Measurements from ENCODE around the gene SLCO3A1.

Gene SLCO3A1

DNA sequence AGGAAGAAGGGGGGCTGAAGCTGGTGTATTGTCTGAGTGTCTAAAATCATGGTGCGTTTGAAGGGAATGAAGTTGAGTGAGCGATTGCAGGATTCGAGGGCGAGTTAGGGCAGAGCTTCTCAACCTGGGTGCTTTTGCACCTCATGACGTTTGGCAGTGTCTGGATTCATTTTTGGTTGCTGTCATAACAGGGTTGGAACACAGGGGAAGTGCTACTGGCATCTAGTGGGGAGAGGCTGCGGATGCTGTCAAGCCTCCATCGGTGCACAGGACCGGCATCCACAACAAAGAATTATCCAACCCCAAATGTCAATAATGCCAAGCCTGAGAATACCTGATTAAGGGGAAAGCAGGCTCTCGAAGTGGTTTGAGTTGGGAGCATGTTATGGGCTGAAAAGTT is 120.0 kb downstream of the SLCO3A1 start:
- DNase-seq: no peak

DNA sequence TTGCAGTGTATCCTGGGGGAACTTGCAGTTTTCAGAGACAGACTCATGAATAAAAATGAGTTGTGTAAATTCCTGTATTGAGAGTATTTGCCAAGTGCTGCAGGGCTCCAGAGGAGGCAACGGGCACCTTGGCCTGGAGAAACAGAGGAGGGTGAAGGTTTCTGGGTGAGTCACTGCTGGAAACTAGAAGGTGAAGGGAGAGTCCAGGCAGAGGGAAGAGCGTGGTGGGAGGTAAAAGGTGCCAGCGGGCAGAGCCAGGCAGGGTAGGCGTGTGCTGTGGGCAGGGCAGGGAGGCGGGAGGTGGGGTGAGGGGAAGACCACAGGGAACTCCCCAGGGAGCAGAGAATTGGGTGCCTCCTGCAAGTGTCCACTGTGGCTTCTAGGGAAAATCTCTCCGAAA is 120.8 kb downstream of the SLCO3A1 start:
- DNase-seq: no peak

DNA sequence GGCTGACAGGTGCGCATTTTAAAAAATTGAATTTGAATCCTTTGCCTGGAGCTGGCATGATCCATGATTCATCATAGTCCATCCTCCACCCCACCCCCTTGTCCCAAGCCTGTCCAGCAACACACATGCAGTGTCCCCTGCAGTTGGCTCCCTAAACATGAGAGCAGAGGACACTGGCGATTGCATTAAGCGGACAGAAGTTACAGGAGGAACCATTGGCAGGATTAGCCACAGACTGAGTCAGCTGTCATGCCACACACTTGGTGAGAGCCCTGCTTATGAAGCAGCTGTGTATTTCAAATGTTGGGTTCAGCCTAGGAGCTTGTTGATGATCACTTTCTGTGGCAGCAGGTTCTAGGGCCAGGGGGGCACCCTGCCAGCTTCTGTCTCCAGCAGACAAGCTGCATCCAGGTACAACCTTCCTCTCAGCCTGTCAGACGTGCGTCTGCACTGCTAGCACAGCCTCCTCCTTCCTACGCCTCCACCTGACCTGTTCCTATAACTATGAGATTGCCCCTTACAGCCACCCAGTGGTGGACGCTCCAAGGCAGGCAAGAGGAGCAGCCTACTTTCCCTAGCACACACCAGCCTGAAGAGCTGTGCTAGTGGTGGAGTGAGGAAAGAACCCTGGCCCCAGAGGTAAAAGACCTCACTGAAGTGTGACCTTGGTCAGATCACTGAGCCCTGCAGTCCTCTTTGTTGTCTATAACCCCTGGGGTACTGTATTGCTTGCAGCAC is 121.9 kb downstream of the SLCO3A1 start:
- DNase-seq: no peak

DNA sequence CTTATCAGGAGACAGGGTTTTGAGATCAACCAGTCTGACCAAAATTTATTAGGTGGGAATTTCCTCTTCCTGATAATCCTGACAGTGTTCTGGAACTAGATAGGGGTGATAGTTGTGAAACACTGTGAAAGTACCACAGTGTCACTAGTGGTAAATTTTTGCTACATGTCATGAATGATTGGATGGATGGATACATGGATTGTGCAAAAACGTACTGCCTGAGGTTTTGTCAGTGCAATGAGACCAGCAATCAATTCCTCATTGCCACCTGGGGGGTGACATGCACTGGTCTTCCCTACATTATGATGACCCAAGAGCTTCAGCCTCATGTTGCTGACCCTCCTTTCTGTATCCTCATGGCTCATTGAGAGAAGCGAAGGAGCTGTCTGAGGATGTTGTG is 123.5 kb downstream of the SLCO3A1 start:
- DNase-seq: no peak

DNA sequence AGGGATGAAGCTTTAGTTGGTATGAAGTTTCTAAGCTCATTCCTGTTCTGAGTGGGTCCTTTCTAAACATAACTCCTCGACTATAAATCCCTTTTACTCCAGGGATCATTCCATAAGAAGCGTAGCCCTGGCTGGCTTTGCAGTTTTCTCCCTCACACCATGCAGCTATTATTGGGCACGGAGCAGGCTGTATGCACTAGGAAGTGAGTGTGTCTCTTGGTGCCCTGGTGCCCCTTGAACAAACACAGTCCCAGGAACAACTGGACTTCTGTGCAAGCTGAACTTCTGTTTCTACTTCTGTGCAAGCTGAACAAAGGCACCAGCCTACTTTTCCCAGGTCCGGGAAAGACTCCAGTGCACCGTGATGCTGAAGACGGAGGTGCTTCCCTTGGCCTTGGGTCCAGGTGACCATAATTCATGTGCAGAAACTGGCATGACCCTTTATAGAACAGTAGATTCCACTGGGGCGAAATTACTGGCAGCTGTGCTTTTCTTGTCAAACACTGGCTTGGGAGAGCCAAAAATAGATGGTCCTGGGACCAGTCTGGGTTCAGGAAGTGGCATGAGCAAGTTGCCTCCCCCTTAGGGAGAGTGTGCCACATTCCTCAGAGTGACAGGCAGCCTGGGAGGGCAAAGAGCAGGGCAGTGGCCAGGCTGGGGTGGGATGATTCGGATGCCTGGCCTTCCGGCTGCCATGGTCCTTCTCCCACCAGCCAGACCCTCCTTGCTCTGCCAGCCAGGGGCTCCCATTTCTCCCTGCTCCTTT is 127.2 kb downstream of the SLCO3A1 start:
- DNase-seq: no peak

DNA sequence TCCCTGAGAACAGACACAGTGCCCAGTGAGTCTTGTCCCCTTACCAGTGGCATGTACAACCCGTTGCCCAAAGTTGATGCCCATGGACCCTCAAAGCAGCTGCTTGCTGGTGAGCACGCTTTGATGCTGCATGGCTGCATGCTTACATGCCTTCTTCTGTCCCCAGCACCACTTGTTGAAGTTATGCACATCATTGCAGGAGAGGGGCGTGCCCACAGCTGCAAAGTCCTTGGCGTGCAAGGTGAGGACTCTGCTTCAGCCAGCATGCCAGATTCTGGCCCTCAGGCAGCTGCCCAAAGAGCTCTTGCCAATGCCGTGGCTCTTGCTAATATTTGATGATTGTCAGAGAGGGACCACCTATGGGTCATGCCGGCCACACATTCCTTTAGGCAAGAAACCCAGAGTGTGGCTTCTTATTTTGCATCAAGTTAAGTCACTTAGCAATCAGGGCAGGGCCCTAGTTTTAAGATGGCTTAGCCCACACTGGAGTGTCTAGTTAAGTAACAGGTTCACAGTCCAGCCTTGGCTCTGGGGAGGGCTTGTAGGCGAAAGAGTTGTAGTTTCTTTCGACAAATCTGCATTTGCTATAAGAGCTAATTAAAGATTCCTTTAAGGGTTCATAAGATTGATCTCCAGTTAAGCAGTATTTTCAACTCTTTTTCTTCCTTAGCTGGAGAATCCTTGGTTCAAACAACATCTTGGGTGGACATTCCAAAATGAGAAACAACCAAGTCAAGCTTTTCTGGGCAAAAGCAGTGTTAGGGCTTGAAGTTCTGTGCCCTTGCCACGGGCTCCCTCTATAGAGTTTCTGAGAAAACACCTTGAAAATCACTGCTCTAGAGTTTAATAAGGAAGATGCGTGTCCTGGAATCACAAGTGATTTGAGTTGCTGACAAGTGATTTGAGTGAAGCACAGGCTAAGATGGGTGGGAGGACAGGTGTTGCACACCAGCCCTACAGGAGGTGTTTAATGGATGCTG is 128.6 kb downstream of the SLCO3A1 start:
- DNase-seq: no peak

DNA sequence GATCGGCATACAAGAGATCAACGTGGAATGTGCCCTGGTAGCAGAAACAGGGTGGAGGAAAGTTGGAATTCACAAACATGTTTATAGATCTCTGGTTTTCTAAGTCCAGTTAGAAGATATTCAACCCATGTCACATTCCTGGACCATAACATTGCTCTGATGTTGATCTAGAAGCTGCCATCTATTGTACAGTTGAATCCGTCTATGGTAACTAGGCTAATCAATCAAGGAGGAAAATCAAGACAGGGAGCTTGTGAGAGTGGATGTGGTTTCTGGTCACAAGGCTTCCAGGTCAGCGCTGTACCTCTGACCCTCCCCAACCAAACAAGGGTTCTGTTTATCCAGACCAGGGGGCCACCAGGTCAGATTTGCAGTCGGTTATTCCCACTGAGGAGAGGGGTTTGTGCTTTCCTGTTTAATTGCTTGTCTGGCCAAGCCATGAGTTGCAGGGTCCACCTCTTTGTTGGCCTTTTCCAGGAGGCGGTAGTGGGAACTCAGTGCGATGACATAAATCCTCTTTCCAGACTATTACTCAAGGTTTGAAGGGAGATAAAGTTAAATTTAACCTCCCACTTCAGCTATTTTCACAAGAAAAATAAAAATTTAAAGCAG is 130.3 kb downstream of the SLCO3A1 start:
- no peak for DNase-seq

DNA sequence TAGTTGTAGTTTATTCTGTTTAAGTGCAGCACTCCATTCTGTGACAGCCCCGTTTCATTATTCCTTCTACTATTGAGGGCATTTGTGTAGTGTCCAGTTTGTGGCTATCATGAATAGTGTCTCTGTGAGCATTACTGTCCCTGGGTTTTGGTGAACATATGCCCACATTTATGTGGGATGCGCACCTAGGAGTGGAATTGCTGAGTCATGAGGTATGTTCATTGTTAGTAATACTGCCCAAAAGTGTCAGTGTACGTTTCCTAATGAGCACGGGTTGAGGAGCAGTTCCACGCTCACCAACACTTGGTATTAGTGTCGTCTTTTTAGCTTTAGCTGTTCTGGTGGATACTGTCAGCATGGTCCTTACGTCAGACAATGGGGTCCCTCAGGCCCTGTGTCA is 131.8 kb downstream of the SLCO3A1 start:
- no peak for DNase-seq

DNA sequence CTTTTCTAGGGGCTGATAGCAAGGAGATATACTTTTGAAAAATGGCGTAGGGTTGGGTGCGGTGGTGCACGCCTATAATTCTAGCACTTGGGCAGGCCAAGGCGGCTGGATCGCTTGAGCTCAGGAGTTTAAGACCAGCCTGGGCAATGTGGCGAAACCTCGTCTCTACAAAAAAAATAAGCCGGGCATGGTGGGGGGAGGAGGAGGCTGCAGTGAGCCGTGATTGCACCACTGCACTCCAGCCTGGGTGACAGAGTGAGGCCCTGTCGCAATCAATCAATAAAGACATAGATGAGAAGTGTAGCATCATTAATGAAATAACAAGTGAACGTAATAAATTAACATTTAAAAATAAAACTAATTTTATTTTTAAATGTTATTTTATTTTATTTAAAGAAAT is 134.6 kb downstream of the SLCO3A1 start:
- DNase-seq: no peak

DNA sequence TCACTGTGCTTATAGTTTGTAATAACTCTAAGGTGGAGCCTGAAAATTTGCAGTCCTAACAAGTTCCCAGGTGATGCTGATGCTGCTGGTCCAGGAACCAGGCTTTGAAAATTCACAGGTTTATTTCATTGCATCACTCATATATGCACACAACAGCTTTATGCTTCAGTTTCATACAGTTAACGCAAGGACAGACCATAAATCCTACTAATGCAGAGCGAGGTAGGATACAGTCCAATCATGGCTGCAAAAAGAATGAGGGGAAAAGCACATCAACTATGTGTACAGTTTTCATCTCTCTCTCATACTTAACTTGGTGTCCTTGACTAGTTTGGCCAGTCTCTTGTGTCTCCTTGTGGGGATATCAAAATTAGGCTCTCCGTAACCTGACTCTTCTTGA is 135.1 kb downstream of the SLCO3A1 start:
- no peak for DNase-seq

DNA sequence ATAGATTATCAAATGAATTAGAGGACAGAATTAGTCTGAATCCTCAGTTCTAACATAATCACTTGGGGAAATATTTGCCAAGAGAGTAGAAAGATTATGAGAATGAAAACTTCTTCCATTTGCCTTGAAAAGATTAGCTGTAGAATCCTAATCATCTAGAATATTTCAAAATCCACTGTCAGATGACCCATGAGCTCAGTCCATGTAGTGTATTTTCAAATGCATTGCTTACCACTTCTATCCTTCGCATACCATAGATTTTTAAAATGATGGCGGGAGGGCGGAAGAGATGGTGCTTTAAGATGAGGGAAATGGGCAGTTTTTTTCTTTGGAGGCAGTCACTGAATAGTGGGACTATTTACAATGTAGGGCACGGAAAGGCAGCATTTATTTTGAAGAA is 136.3 kb downstream of the SLCO3A1 start:
- no peak for DNase-seq

DNA sequence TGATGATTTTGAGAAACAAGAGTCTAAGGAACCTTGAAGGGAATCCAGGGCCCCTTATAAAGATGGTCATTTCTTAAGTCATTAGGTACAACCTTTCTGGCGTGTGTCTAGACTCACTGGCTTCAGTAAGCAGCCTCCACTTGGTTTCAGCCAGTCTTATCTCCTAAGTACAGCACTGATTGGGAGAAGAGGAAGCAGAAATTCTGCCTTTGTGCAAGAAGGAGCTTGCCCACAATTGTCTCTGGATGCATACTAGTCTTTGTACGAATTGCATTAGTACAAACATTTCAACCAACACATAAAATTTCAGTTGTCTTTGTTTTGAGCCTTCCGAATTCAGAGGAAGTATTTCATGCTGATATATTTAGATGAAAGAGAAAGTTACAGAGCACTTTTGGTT is 139.4 kb downstream of the SLCO3A1 start:
- DNase-seq: no peak

DNA sequence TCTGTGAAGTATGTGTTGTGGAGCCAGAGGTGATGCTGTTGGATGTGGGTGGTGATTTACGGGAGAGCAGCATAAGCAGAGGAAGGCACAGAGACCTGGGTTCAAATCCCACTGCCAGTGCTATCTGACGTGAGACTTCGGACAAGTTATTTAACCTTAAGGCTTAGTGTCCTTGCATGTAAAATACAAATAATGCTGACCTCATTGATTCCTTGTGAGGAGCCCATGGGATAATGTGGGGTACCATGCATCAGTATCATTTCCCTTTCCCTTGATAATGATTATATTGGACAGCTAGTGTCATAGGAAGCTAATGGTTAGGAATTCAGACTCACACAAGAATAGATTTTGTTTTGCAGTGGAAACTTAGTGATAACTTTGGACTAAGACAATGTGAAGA is 141.6 kb downstream of the SLCO3A1 start:
- no peak for DNase-seq

DNA sequence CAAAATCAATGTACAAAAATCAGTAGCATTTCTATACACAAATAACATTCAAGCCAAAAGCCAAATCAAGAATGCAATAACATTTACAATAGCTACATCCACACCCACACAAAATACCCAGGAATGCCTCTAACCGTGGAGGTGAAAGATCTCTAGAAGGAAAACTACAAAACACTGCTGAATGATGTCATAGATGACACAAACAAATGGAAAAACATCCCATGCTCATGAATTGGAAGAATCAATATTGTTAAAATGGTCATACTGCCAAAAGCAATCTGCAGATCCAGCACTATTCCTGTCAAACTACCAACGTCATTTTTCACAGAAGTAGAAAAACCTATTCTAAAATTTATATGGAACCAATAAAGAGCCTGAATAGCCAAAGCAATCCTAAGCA is 143.7 kb downstream of the SLCO3A1 start:
- no peak for DNase-seq

DNA sequence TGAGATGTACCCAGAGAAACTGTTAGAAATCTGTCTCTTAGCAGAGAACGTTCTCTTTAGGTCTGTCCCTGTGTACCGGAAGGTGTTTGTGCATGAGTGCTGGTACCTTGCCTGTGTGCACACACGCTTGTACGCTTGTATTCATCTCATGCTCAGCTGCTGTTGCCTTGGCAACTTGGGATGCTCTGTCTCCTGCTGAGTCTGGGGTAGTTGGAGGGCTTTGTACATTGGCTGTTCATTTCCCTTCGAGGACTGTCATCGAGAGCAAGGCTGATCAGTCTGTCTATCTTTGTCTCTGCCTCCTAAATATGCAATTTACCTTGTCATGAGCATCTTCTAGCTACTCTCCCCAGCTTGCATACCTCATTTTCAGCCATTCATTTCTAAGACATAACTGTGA is 147.2 kb downstream of the SLCO3A1 start:
- no peak for DNase-seq

DNA sequence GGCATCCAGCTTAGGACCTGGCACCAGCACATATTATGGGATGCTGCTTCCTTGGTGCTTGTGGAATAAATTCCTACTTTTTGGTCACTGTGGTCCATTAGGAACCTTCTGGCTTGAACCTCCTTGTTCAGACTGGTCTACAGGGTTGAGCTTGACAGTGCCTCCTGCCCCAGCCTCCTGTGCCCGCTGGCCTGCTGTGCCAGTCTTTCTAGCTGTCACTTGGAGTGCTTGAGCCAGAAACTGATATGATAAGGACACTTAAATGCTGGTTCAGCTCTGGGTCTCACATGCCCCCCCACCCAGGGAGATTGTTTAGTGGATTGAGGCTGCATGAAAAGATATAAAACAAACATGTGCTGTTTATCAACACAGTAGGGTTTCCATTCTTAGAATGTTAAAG is 147.8 kb downstream of the SLCO3A1 start:
- no peak for DNase-seq

DNA sequence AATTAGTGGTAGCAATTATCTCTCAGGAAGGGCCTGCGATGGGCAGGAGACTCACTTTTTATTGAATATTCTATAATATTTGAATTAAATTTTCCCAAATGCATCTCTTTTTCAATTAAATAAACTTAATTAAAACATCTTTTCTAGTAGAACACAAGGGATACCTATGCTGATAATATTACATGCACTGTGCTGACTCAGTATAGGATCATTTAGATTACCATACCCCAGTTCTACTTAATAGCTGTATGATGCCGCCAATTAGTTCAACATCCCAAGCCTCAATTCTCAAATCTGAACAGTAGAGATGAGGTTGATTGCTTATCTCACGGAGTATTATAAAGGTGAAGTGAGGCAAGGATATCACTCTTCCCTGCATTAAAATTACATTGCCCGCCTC is 149.2 kb downstream of the SLCO3A1 start:
- DNase-seq: no peak

DNA sequence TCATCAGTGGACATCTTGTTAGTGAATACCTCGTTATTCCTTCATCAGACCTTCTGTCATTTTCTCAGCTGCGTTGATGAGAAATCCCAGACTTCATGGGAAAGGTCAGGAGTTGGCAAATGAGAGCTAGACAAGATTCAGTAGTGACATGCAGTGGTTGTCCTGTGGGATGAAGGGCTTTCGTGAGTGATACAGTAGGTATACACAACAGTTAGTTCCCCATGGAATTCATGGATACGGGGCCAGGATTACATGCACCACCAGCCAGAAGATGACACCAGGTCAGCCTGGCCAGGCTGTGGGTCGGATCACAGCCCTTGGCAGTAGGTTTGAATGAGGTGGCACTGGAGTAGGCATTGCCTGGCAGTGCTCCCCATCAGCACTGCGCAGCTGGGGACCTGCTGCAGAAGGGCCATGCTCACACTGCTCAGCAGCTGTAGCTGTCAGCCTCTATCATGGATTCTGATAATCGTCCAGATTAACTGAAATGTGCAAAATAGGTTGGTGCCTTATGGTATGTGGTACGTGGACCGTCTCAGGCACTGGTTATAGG is 150.1 kb downstream of the SLCO3A1 start:
- no peak for DNase-seq

DNA sequence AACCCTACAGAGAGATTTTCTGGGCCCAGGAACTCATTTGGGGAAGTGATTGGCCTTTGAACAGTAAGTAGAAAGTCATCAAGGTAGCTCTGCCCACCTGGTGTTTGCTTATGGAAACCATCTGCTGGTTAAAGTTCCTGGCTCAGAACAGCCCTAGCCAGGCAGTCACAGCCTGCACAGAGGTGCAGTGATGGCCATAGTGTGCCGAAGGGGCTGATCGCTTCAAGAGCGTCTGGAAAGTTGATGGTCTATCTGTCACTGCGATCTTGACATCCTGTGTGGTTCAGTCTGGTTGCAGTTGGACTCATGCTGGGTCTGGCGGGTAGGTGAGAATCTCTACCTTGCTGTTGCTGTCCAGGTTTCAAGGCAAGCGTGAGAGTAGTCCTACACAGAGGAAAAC is 151.6 kb downstream of the SLCO3A1 start:
- no peak for DNase-seq

DNA sequence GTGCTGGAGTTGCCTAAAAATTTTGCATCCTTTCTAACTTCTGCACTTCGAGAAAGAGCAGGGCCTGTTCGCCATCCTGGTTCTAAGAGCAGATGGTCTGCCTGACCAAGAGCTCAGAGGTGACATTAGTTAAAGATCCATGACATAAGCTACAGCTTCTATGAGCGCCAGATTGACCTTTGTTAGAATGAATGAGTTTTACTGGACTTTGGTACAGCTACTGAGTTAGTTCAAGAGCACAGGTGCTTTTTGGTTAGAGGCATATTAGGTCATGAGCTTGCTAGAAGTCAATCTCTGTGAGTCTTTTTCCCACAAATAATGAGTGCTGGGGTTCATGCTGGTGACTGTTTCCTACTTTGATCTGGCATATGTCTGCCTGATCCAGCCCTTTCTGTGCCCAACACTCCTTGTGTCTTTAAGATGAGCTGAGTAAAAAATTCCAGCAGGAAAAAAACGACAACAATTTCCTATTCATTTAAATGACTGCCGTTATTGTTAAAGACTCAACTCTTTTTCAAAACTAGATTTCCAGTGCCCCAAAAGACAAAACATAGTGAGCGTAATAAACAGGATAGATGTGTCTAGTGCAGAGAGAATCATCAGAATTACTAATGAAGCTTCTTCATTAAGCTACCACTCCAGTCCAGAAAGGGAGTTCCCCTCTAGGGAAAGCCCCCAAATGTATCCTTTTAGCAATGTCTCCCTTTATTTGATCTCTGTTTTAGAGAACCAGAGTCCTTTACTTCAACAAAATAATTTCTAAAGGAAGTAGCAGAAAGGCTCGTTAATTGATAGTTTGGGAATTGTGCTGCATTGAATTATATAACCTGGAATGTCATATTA is 152.9 kb downstream of the SLCO3A1 start:
- no peak for DNase-seq

DNA sequence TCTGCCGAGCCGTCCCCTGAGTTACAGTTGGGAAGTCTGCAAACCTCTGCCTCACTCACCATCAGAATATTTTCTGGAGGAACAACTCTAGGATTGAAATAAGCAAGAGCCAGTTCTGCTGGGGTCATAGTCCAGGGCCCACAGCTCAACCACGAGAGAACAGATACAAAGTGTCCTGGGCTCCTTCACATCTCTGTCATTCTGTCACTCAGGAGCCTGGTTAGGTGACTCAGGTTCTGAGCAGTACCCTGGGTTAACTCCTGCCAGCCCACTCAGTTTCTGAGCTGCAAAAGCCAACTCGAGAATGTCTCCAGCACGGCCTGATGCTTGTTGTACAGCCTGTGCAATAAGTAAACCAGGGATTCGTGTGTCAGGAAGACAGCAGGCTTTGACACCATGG is 155.7 kb downstream of the SLCO3A1 start:
- DNase-seq: peak; percentile 57
